Type B pancreatic cell (in vitro differentiated cells): ENCODE results near the gene RBPJL. TPM values are rescaled to one million over a fixed set of nuclear protein-coding genes. Genes with fewer than 3 reads are reported as not detected.

Experiments used
- DNase-seq: peaks from one replicate; pipeline ENCODE4 v3.0.0; 2021; ENCODE audit warnings: mixed read lengths; ENCODE audit not compliant: unreplicated experiment; ENCODE audit errors: extremely low spot score
- H3K27ac Mint-ChIP-seq: 2 replicates; pipeline ENCODE4 v1.8.0; 2021; ENCODE audit warnings: mild to moderate bottlenecking, mixed read lengths
- H3K27me3 Mint-ChIP-seq: 2 replicates; pipeline ENCODE4 v1.8.0; 2021; ENCODE audit warnings: mixed read lengths
- H3K36me3 Mint-ChIP-seq: 2 replicates; pipeline ENCODE4 v1.8.0; 2021; ENCODE audit warnings: mixed read lengths
- H3K4me1 Mint-ChIP-seq: one replicate; pipeline ENCODE4 v1.8.0; 2021; ENCODE audit warnings: mixed read lengths; ENCODE audit not compliant: unreplicated experiment
- H3K4me3 Mint-ChIP-seq: 2 replicates; pipeline ENCODE4 v1.8.0; 2021; ENCODE audit warnings: mild to moderate bottlenecking, mixed read lengths
- H3K9me3 Mint-ChIP-seq: 2 replicates; pipeline ENCODE4 v1.8.0; 2021; ENCODE audit warnings: mixed read lengths
- CTCF ChIP-seq: fragments of 200-600 bp; sonication (generic); conservative IDR thresholded peaks from 2 replicates; pipeline ENCODE4 v1.5.0; 2021; ENCODE audit warnings: antibody characterized with exemption, mild to moderate bottlenecking
- total RNA-seq: library from RNA; stranded (reverse); gene quantifications from 2 replicates; pipeline ENCODE4 v1.2.1, GENCODE V29; 2021; ENCODE audit warnings: low replicate concordance

RBPJL gene
- total RNA-seq, 1 donor from 2014 or later = not detected

DNA sequence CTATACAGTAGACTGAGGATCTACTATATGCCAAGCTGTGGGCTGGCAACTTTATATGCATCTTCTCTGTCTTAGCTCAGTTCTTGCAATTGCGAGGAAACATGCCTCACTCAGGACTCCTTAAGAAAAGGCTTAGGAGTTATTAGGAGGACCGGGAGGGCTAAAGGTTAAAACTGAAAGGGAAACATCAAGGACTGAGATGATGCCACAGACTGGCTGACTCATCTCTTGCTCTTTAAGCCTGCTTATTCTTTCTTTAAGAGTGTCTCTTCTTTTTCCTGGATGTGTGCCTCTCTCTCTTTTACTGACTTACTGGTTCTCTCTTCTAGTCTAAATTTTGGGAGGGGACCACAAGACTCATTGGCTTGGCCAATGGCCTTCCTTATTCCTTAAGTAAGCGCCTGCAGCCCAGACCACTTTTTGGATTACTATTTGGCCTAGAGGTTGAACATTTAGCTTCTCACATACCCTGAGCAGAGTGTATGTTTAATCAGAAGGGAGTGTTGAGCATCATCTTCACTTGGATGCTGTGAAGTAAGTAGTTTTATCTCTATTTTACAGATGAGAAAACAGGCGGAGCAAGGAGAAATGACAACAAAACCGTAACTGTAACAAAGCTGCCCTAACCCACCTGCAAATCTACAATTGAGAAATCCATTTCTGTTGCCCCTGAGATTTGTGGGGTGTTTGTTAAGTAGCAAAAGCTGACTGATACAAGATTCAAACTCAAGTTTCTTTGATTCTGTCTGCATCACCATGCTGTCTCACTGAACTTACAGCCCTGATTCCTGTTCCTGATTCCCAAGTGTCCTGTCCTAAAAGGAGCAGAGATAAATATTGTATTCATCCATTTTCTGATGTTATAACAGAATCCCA, 48.8 kb downstream of the RBPJL start:
- no peak for DNase-seq
- Mint-ChIP-seq H3K4me3 (no peak overlapping the region), H3K4me1 (peaks cover 10% of the 10 kb centered on the region), H3K36me3 (no peaks in the 10 kb centered on the region), H3K27me3 (no peaks in the 10 kb centered on the region), H3K9me3 (no peaks in the 10 kb centered on the region), H3K27ac (no peak overlapping the region)
- TF ChIP-seq CTCF = no peak

DNA sequence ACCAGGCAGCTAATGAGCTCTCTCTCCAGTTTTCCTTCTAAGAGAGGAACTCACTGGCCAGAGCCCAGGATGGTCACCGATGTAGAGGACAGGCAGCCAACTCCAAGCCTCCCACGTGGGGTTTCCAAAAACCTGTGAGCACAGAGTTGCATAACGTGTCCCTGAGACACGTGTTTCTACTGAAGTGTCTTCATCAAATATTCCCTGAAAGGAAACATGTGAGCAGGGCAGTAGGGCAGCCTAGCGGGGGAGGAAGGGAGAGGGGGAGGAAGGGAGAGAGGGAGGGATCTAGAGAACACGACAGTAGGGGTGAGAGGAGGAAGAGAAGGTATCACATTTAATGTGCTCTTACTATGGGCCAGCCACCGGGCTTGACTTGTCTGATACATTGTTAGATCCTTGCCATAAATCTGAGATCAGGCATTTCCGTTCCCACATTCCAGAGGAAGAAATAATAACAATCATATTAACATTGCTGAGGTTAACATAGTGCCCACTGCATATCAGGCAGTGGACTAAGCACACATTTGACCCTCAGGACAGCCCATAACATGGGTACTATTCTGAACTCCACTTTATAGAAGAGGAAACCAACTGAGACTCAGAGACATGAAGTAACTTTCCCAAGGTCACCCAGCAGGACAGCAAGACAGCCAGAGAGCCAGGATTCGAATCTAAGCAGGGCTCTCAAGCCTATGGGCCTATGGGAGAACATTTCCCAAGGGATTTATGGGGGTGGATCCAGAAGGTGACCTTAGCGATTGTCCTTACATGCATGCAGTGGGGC, 51.8 kb downstream of the RBPJL start:
- Mint-ChIP-seq H3K9me3 (no peaks in the 10 kb centered on the region), H3K4me1 (peaks cover 16% of the 10 kb centered on the region), H3K4me3 (no peak overlapping the region), H3K36me3 (no peaks in the 10 kb centered on the region), H3K27ac (peak overlapping the region; percentile 56), H3K27me3 (no peaks in the 10 kb centered on the region)
- DNase-seq = no peak
- TF ChIP-seq CTCF = no peak

GRCh38 chr20:45359069-45359405, 52.4 kb downstream of the RBPJL start:
- no peak for TF ChIP-seq CTCF
- DNase-seq = no peak
- Mint-ChIP-seq H3K4me3 (no peak overlapping the region), H3K4me1 (peaks cover 20% of the 10 kb centered on the region), H3K9me3 (no peaks in the 10 kb centered on the region), H3K27me3 (no peaks in the 10 kb centered on the region), H3K27ac (peak overlapping the region; percentile 56), H3K36me3 (no peaks in the 10 kb centered on the region)

DNA sequence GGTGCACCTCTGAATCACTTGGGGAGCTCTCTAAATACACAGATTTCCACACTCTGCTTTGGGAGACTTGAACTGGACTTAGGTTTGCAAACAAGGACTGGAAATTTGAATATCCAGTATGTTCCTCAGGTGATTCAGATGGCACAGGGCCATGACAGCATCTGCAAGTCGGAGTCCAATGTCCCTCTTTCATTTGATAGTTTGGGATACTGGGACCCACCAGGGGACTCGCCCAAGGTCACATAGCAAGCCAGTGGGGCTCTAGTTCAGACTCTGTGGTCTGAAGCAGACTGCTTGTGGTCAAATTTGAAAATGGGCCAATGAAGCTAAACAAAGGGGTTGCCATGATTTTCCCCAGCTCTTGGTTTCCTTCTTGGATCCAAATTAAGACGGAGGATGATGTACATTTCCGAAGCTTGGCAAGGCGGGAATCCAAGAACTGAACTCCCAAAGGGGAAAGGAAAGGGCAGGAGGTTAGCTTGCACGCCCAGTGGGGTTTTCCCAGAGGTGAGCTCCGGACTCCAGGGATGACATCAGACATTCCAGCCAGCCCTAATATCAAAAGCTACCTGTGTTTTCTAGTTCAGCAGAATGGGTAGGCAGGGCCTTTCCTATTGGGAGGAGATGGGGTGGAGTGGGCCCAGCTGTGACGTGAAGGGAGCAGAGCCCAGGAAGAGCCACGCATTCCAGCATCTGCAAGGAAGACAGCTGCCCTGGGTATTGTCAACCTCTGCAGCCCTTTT, 52.9 kb downstream of the RBPJL start:
- Mint-ChIP-seq H3K9me3 (no peaks in the 10 kb centered on the region), H3K4me3 (no peak overlapping the region), H3K27ac (no peak overlapping the region), H3K4me1 (peaks cover 22% of the 10 kb centered on the region), H3K36me3 (no peaks in the 10 kb centered on the region), H3K27me3 (no peaks in the 10 kb centered on the region)
- TF ChIP-seq CTCF = no peak
- DNase-seq = no peak

DNA sequence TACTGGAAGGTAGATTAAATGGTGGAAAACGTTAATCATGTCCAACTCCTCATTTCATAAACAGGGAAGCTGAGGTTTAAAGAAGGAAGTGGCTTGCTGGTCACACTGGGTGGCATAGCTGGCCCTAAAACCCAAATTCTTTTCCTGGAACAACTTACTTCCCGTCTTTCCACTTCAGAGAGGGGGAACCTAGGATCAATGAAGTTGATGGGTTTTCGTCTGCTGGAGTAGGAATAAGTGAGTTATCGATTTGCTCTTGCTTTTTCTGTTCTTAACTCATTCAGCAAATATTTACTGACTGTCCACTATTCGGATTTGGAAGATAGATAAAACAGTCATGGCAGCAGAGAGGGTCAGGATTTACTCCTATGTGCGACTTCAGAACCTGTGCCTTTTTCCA, 55.2 kb downstream of the RBPJL start:
- no peaks in the 10 kb centered on the region for H3K27me3 Mint-ChIP-seq
- H3K4me3 Mint-ChIP-seq = no peak overlapping the region
- no peaks in the 10 kb centered on the region for H3K9me3 Mint-ChIP-seq
- peak overlapping the region; percentile 56 for H3K27ac Mint-ChIP-seq
- H3K4me1 Mint-ChIP-seq = peaks cover 32% of the 10 kb centered on the region
- TF ChIP-seq CTCF = no peak
- peaks cover 9% of the 10 kb centered on the region for H3K36me3 Mint-ChIP-seq
- DNase-seq = no peak
